Activated CD8-positive, alpha-beta memory T cell treated with anti-CD3 and anti-CD28 coated beads for 1 hour (primary cell): Measurements from ENCODE around the gene KIRREL3.
"Not testable (repeated sequence)": the region's sequence is repeated elsewhere in the genome, so short reads cannot be mapped to it uniquely, and the experiment has no call there.

Experiments used
- DNase-seq, 2 donors: peaks; one replicate each; pipeline ENCODE4 v3.0.0-alpha.2; 2020; ENCODE audit warnings: low read depth in 1 of 2; ENCODE audit errors: extremely low read depth in 1 of 2

Gene KIRREL3

GRCh38 chr11:126959700-126960099, 40.9 kb downstream of the KIRREL3 start:
- DNase-seq, result no peak

- DNase-seq, result no peak
Observed at GRCh38 chr11:126956635-126957034, 43.9 kb downstream of the KIRREL3 start.

DNA sequence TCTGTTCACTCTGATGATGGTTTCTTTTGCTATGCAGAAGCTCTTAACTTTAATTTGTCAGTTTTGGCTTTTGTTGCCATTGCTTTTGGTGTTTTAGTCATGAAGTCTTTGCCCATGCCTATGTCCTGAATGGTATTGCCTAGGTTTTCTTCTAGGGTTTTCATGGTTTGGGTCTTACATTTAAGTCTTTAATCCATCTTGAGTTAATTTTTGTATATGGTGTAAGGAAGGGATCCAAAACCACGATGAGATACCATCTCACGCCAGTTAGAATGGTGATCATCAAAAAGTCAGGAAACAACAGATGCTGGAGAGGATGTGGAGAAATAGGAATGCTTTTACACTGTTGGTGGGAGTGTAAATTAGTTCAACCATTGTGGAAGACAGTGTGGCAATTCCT, 48.0 kb downstream of the KIRREL3 start:
- DNase-seq, result not testable (repeated sequence)

DNA sequence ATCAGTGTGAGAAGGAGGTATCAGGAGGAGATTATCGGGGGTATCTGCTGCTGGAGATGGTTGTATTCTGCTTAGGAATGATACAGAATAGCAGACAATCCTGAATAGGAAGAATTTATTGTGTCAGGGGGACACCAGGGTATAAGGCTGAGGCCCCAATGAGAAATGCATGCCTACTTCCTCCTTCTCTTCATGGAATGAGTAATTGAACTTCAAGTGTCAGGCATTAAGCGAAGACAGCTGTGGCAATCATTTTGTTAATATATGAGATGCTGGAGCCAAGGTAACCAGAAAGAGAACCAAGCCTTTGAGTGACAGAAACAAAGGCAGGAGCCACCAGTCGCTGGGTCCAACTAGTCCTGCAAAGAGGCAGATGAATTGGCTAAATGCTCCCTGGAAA, 49.1 kb downstream of the KIRREL3 start:
- DNase-seq, result no peak

DNA sequence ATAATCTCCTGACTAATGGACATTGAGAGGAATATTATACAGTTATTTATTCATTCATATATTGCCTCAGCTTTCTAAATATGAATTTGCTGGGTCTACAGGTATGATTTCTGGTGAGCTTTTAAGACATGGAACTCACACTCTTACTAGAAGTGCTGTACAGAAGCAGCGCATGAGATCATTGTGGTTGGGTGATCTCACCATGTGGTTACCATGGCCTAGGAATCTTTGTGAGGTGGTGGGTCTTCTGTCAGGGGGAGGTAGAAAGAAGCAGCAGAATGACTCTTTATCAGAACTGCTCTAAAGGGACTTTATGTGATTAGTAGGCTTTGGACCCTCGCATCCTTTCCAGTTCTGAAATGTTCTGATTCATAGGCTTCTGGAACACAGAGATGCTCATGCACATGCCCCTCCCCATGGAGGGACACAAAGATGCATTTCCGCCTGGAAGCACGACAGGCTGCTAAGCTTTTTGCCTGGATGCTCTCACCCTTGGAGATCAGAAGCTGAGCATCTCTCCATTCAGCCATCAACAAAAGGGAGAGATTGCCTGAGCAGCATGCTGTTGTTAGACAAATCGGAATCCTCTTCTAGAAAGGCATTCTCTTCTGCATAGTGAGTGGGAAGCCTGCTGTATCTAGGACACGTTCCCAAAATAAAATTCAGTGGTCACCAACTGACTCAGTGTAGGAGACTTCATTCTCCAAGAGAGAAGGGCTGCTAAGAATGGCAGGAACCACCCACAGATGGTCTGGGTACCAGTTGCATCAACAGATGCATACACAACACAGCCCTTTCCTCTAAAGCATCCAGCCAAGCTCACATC, 51.3 kb downstream of the KIRREL3 start:
- DNase-seq, result no peak

GRCh38 chr11:126948563-126948962, 52.0 kb downstream of the KIRREL3 start:
- no peak for DNase-seq

DNA sequence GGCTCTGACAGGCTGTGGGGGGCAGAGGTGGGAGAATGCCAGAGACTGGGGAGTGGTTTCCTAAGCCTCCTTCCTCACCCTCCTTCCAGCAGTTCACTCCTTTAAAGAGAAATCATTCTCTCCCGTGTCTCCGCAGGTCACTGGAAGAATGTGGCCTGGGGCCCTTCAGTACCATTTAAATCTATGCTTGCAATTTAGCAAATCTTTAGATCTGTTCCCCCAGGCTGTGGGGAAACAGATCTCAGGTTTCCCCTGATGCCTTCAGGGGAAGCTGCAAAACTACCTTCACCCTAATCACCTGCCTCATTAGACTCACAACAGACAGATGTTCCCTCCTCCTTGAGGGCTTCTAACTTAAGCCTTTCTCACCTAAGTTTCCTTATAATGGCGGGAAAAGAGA, 55.3 kb downstream of the KIRREL3 start:
- DNase-seq, result no peak

DNA sequence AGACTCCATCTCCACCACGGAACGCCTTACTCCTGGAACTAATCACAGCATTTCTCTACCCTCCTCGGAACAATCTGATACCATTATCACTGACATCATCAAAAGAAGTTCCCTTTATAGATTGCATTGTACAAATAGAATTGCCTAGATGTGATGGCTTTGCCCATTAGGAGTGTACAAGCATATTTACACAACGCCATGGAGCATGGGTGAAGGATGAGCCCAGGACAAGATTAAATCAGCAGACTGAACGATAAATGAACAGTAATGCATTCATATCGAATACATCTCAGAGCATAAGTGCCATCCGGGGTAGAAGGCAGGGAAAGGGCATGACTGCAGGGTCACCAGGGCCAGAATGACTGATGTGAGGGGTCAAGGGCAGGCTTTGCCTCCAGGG, 57.3 kb downstream of the KIRREL3 start:
- DNase-seq, result no peak

DNA sequence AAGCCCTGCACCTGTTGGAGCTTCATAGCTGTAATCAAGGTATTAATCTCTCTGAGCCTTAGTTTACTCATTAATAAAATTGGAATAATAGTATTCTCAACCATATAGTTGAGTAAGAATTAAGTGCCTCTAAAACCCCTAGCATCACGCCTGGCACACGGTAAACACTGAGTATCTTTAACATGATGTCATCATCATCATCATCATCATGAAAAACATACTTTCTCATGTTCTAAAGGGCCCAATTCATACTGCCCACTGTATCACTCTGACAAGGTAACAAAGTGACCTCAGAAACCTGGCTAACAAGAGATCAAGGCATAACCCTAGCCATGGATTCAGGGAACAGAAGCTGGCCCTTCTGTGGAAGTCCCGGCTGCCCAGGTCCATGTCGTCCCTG, 58.4 kb downstream of the KIRREL3 start:
- DNase-seq, result no peak

- no peak for DNase-seq
Observed at GRCh38 chr11:126939552-126939951, 61.0 kb downstream of the KIRREL3 start.

DNA sequence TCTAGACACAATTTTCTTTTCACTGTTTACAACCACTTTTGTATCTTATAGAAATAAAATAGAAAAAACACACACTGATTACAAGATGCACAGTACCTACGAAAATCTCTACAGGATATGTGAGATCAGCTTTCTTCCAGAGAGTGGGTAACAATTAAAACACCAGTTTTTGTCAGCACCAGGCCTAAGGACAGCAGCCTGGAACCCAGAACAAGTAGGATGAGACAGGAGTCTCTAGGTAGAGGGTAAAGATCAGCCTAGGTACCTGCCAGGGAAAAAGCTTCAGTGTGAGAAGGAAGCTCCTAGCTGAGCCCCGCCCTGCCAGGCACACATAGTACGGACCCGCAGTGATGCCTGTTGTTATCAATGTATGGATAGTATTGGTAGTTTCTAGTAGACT, 61.9 kb downstream of the KIRREL3 start:
- DNase-seq, result no peak

DNA sequence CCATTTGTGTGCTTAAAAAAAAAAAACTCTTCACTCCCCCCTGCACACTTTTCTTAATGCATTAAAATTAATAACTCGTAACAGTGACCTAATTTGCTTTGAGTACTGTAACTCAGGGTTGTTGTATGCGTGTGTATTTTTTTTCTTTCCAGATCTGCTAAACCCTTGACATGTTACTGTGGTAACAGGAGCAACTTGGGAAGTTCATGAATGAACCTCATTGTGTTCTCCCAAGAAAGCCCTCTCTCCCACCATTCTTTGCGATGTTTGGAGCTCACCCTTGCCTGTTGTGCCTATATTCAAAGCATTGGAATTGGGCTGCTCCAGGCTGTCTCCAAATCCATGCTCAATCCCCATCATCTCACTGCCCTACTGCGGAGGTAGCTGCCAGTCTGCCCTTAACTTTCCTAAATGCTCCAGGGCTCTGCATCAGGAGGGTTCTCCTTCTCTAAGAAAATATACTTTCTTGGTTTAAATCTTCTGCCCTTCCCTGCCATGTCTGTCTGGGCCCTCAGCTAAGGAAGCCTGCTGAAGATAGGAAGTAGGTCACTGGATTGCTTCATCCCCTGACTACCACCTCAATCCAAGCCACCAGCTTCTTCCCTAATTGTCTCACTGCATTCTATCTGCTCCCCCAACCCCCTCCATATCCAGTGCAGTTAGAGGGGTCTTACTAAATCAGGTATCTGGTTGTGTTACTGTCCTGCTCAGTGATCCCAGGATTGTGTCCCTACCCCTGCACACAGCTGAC, 70.3 kb downstream of the KIRREL3 start:
- DNase-seq, result no peak

DNA sequence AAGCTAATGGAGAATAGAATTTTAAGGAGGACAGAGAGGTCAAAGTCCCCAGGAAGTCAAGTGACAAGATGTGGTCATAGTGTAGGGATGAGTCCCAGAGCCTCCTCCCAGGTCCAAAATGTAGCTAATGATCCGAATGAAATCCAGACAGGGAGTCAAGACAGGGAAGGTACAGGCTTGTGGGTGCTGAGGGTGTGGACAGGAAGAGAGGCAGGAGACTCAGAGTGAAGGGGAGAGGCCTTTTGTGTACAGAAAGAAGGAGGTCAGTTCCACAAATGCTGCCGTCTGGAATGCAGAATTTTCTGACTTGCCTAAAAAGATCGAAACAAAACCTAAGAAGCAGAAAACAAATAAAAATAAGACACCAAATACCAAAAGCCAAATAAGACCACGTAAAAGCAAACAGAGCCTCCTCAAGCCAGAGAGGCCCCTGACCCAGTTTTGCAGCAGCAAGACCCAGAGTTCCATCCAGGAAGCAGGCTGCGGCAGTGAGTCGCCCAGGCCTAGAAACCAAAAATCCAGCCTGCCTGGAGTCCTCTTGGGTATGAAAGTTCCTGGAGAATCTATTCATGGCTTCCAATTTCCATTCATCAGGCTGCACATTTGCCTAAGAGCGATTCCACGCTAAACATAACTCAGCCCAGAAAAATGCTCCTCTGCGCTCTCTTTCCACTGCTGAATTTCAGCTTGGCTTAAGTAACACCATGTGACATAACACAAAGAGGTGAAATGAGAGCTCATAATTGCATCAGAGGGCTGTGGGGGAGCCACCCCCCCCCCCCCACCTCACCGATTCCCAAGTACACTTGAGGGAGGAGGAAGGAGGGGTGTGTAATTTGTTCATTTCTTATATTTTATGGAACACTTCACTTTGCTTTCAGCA, 71.2 kb downstream of the KIRREL3 start:
- no peak for DNase-seq

- DNase-seq, result no peak
Observed at GRCh38 chr11:126927623-126928022, 72.9 kb downstream of the KIRREL3 start.

DNA sequence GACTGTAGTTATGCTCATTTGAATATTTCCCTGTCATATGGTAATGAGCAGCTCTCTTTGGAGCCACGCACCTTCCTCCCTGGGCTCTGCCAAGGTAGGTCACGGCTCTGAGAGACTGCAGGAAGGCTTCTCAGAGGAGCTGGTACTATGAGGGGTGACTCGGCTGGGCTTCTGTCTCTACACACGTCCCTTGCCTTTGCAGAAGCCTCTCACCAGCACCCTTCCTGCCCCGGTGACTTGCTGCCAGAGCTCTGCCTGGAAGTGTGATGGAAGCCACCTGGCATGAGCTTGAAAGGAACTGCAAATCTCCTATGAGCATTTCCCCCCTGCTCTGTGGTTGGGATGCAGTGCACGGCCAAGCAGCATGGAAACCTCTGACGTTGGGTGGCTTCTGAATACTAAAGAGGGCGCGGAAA, 74.2 kb downstream of the KIRREL3 start:
- no peak for DNase-seq

DNA sequence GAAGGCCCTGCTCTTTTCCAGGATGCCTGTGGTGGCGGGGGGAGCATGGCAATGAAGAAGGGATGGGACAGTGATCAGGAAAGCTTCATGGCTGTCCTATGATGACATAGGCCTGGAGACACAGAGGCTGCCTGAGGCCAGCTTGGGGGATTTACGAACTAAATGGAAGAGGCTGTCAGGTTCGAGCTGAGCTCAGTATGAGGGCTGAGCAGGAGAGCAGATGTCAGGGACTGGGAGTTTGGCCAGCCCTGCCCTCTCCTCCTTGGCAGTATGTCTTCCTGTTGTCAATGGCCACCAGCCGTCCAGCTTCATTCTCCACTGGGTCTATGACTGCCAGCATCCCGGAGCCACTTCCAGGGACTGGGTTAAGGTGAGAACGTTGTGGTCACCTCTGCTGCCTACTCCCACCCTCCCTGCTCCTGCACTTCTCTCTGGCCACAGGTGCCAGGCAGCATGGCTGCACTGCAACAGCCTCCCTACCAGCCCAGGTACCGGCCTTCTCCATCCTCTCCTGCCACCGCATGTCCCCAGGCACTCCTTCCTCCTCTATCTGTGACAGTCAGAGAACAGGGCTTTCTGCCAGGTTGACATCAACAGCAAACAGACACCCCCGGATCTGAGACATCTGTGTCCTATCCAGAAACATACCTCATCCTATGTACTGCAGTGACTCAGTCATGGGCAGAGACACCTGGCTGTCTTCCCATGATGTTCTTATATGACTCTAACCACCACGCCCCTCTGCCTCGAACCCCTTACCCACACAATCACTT, 75.1 kb downstream of the KIRREL3 start:
- no peak for DNase-seq

DNA sequence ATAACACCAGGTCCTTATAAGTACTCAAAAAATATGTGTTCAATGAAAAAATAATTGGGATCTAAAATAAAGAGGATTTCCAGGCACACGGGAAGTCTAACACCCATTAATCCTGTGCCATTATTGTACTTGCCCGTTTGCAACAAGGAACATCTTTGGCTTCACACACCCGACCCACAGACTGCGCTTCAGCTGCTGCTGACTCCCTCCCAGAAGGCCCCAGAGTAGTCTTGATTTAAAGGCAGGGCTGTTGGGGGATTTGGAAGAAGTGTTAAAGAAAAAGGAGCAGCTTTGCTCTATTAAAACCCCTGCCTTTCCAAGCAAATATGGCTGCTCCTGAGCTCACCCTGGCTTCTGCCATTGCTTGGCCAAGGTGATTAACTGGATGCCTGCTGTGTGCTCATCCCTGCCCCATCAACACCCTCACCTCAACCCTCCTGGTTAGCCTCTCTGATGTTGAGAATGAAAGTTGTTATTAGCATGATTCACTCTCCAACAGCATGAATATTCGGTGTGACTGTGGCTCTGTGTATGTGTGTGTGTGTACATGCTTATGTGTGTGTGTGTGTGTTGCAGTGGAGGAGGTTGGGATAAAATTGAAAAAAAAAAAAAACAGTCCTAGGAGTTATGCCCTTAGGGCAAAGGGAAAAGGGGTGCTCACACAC, 76.1 kb downstream of the KIRREL3 start:
- DNase-seq, result no peak

GRCh38 chr11:126920833-126921232, 79.7 kb downstream of the KIRREL3 start:
- DNase-seq, result no peak

DNA sequence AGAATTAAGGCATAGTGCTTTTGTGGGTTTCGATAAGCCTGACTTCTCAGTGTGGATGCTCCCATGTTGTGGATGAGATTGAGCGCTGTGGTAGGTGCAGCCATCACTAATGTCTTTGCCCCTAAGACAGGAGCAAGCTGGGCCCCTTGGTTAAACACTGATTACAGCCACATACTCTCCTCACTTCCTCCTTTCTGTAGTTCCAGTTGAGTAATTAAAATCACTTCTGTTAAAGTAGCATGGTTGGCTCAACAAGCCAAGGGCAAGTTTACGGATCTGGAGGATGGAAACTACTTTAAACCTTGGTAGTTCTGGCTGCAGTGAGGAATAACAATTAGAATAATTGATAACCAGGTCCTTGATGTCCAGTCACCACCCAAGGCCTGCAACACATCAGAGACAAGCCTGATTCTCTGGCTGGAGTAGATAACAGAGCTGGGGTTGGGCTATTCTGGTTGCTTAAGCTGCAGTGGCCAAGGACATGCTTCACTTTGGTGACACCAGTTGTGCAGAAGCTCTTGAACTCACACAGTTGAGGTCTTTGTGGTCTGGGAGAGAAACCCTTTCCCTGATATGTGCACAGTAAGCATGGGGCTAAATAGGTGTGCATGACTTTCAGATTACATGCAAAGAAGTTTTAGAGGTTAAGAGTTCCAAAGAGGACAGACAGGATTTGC, 81.3 kb downstream of the KIRREL3 start:
- DNase-seq, result no peak
